ENCODE data around the gene HS3ST1. TPM values are rescaled to one million over a fixed set of nuclear protein-coding genes. Genes with fewer than 3 reads are reported as not detected.

HS3ST1 gene
- total RNA-seq, 4 donors from 2014 or later = 0.05 to 0.36 (median 0.21) TPM; not detected in 1

DNA sequence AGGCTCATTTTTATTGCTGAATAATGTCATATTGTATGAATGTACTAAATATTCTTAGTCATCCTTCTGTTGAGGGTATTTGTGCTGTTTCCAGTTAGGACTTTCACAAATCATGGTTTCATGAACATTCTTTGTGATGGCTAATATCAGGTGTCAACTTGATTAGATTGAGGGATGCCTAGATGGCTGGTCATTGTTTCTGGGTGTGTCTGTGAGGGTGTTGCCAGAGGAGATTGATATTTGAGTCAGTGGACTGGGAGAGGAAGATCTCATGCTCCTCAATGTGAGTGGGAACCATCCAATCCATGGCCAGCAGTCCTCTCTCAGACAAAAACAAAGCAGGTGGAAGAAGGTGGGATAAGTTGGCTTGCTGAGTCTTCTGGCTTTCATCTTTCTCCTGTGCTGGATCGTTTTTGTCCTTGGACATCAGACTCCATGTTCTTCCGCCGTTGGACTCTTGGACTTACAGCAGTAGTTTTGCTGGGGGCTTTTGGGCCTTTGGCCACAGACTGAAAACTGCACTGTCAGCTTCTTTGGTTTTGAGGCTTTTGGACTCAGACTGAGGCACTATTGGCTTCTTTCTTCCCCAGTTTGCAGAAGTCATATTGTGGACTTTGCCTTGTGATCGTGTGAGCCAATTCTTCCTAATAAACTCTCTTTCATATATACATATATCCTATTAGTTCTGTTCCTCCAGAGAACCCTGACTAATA is 11.9 kb upstream of the HS3ST1 start:
- no peak for DNase-seq (ENCODE audit: low spot score in 2 of 2)
- 79 to 88% methylated on average over 4 of the region's 4 CpGs for WGBS, 2 donors
- TF ChIP-seq, protein P1, sequence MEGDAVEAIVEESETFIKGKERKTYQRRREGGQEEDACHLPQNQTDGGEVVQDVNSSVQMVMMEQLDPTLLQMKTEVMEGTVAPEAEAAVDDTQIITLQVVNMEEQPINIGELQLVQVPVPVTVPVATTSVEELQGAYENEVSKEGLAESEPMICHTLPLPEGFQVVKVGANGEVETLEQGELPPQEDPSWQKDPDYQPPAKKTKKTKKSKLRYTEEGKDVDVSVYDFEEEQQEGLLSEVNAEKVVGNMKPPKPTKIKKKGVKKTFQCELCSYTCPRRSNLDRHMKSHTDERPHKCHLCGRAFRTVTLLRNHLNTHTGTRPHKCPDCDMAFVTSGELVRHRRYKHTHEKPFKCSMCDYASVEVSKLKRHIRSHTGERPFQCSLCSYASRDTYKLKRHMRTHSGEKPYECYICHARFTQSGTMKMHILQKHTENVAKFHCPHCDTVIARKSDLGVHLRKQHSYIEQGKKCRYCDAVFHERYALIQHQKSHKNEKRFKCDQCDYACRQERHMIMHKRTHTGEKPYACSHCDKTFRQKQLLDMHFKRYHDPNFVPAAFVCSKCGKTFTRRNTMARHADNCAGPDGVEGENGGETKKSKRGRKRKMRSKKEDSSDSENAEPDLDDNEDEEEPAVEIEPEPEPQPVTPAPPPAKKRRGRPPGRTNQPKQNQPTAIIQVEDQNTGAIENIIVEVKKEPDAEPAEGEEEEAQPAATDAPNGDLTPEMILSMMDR (IDR thresholded peaks at IDR 0.05) = no peak
- no peak for TF ChIP-seq POLR2A (IDR thresholded peaks at IDR 0.05)

DNA sequence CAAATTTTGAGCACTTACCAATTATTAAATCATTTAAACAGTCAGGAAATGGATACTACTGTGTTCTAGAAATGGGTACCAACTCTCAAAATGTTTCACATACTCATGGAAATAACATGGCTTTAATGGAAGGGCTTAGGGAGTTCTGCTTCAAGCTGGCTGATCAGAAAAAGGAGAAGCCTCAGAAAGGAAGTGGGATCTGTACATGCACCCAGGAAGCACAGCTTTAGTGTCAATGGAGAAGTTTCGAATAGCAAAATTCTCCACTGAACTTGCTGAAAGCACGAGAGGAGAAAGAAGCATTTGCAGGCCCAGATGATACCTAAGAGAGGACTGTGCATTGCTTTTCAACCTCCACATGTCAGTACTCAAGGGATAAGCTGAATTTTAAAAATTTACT is 11.1 kb upstream of the HS3ST1 start:
- TF ChIP-seq, protein P1 (IDR thresholded peaks at IDR 0.05) = no peak
- no peak for TF ChIP-seq POLR2A (IDR thresholded peaks at IDR 0.05)
- no peak overlapping the region for H3K4me3 ChIP-seq (ENCODE audit: low read depth, poor library complexity, severe bottlenecking)
- intact Hi-C loops (cut with DNase I; ENCODE audit: low total_unique reads) = no loop called here
- WGBS, 2 donors = 88 to 89% methylated on average over 2 of the region's 2 CpGs
- DNase-seq (ENCODE audit: low spot score in 2 of 2) = no peak

More for the DNA sequence above, 11.9 kb upstream of the HS3ST1 start:
- no peak overlapping the region for H3K4me3 ChIP-seq (ENCODE audit: low read depth, poor library complexity, severe bottlenecking)
- intact Hi-C loops (cut with DNase I; ENCODE audit: low total_unique reads) = no loop called here

DNA sequence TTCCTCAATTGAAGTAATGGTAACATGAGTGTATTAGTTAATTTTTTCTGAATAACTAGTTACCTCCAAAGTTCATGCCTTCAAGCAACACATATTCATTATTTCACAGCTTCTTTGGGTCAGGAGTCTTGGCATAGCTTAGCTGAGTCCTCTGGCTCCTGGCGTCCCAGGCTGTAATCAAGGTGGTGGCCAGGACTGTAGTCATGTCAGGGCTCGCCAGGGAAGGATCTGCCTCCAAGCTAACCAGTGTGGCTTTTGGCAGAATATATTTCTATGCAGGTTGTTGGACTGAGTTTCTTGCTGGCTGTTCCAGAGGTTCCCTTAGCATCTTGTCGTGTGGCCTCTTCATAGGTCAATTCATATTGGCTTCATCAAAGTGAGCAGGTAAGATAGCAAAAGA is 10.0 kb upstream of the HS3ST1 start:
- TF ChIP-seq, protein P1 (IDR thresholded peaks at IDR 0.05) = no peak
- TF ChIP-seq POLR2A (IDR thresholded peaks at IDR 0.05) = no peak
- DNase-seq (ENCODE audit: low spot score in 2 of 2) = no peak
- no peak overlapping the region for H3K4me3 ChIP-seq (ENCODE audit: low read depth, poor library complexity, severe bottlenecking)
- WGBS, 2 donors = 52 to 61% methylated on average over 3 of the region's 3 CpGs
- intact Hi-C loops (cut with DNase I; ENCODE audit: low total_unique reads) = no loop called here

DNA sequence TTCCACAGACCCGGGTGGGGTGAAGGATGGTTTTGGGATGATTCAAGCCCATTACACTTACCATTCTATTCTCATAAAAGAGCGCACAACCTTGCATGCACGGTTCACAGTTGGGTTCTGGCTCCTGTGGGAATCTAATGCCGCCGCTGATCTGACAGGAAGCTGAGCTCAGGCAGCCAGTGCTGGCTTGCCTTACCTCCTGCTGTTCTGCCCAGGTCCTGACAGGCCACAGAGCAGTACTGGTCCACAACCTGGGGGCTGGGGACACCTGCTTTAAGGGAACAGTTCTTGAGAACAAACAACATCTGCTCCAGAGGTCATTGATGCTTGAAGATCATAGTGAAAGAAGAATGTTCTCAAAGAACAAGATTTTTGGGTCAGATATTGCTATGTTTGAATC is 8.0 kb upstream of the HS3ST1 start:
- TF ChIP-seq, protein P1 (IDR thresholded peaks at IDR 0.05) = no peak
- no peak for TF ChIP-seq POLR2A (IDR thresholded peaks at IDR 0.05)
- no peak overlapping the region for H3K4me3 ChIP-seq (ENCODE audit: low read depth, poor library complexity, severe bottlenecking)
- no peak for DNase-seq (ENCODE audit: low spot score in 2 of 2)
- intact Hi-C loops (cut with DNase I; ENCODE audit: low total_unique reads) = no loop called here
- 61 to 65% methylated on average over 5 of the region's 5 CpGs for WGBS, 2 donors

DNA sequence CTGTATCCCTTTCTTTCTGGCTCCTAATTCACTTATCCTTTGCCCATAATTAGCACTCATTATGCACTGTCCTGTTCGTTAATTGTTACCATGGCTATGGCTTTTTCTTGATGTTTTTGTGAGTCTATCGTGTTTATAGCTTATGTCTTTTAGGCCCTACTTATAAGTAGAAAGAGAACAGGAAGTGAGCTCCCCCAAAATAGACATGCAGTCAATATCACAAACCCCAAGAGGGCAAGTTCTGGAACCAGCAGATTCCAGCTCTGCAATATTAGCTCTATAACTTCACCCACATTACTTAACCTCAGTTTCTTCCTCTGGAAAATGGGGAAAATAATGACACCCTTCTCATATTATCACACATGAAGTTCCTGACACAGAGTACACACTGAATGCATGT is 7.4 kb upstream of the HS3ST1 start:
- intact Hi-C loops (cut with DNase I; ENCODE audit: low total_unique reads) = no loop called here
- DNase-seq (ENCODE audit: low spot score in 2 of 2) = no peak
- 63 to 68% methylated on average over 2 of the region's 2 CpGs for WGBS, 2 donors
- no peak overlapping the region for H3K4me3 ChIP-seq (ENCODE audit: low read depth, poor library complexity, severe bottlenecking)
- no peak for TF ChIP-seq POLR2A (IDR thresholded peaks at IDR 0.05)
- TF ChIP-seq, protein P1 (IDR thresholded peaks at IDR 0.05) = no peak

DNA sequence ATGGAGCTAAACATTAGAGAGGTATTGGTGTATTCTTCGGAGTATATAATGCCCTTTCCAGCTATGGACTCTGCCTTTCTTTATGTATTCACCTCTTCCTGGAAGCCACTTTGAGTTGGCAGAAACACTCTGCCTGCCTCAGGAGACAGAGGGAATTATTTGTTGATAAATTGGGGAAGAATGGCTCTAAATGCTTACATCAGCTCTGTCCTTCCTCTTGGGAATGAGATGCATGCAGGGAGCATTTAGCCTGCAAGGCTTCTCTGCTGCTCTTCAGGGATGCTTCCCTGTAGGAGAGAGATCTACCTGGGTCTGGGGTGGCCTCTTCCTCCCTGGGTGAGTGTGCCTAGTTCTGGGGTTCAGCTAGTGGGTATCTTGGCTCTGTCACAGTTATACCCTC is 6.9 kb upstream of the HS3ST1 start:
- no peak for DNase-seq (ENCODE audit: low spot score in 2 of 2)
- intact Hi-C loops (cut with DNase I; ENCODE audit: low total_unique reads) = no loop called here
- TF ChIP-seq, protein P1 (IDR thresholded peaks at IDR 0.05) = no peak
- TF ChIP-seq POLR2A (IDR thresholded peaks at IDR 0.05) = no peak
- no peak overlapping the region for H3K4me3 ChIP-seq (ENCODE audit: low read depth, poor library complexity, severe bottlenecking)
- WGBS, 2 donors = 94 to 96% methylated on average over 1 of the region's 1 CpG

Measured in lower leg skin (tissue), 4 donors.